Urothelium cell line (cell line): ENCODE measurements around the gene SEMA3G.

Source experiments
- DNase-seq: peaks from one replicate; pipeline ENCODE4 v3.0.0; 2011; ENCODE audit warnings: low spot score, mixed read lengths
- FAIRE-seq: peaks from 2 replicates; lab custom pipeline; 2011; peaks lifted over from hg19 to GRCh38; lab: Jason Lieb, UNC

SEMA3G gene

DNA sequence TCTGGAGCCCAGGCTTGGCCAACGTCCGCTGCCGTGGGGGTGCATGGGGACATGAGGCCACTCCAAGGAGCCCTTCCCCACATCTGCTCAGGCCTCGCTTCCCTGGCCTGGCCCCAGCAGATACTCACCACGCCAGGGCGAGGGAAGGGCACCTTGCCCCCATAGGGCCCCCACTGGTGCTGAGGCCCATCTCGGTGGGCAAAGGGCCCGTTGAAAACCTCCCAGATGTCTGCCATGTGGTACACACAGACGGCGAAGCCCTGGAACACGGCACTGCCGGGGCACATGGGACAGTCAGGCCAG lies 4.7 kb downstream of the SEMA3G start:
- FAIRE-seq: no peak
- DNase-seq: no peak

- FAIRE-seq (no peak), DNase-seq (no peak)
These were observed 5.3 kb downstream of the SEMA3G start for GRCh38 chr3:52439426-52440248.

- no peak for FAIRE-seq
- no peak for DNase-seq
These were observed 6.1 kb downstream of the SEMA3G start for GRCh38 chr3:52438579-52439425.

GRCh38 chr3:52438104-52438376 lies 6.9 kb downstream of the SEMA3G start:
- FAIRE-seq: no peak
- DNase-seq: no peak

DNA sequence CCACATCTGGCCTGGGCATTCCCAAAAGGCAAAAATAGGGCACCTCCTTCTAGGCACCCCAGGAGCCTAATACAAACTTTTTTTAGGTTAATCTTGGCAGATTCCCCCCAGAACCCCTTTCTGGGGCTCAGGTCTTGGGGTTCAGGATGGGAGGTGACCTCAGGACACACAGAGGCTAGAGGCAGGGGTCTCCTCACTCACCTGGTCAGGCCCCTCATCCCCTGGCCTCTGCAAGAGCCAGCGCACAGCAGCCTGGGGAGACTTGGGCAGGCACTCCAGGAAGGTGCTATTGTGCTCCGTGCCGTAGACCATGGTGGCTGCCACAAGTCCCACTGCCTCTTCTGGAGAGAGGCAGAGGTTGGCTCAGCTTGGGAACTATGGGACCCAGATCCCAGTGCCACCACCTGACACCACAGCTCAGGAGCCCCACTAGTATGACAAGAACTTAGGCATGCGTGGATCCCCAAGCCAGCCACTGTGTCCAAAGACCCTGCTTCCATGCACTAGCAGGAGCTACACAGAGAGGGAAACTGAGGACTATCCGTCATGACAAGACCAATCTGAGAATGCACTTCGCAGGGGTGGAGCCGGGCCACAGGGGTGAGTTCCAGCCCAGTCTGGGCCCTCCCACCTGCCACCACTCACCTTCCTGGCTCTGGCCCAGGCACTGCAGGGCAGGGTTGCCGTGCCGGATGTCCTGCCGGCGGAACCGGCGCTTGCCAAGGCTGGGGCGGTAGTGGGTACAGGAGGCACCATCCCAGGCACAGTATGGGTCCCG lies 7.4 kb downstream of the SEMA3G start:
- DNase-seq (no peak), FAIRE-seq (no peak)

GRCh38 chr3:52436500-52437149 lies 8.3 kb downstream of the SEMA3G start:
- FAIRE-seq (no peak), DNase-seq (no peak)

- no peak for DNase-seq
- no peak for FAIRE-seq
These were observed 9.4 kb downstream of the SEMA3G start for GRCh38 chr3:52435246-52436101.

DNA sequence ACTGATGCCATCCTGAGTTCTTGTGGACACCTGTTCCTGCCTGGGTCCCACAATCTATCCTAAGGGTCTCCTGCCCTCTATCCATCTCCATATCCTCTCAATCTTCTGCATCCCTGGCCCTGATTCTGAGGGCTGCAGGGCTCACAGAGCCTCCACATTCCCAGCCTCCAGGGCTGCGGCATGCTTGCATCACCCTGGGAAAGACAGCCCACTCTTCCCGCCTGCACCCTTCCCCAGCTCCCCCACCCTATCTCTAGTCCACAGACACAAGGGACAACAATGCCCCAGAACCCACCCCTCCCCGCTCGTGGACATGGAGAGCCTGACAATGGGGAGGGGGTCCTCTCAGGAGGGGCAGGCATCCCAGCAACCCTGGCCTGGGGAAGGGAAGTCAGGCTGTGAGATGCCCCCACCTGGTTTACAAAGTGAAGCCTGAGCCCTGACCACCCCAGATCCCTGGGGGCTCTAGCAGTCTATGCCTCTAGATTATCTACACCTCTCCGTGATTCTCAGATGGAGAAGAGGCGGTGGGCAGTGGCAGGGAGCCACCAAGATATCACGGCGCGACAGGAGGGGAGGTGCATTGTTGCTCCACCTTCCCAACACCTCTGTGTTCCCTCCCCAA lies 10.3 kb downstream of the SEMA3G start:
- no peak for FAIRE-seq

DNA sequence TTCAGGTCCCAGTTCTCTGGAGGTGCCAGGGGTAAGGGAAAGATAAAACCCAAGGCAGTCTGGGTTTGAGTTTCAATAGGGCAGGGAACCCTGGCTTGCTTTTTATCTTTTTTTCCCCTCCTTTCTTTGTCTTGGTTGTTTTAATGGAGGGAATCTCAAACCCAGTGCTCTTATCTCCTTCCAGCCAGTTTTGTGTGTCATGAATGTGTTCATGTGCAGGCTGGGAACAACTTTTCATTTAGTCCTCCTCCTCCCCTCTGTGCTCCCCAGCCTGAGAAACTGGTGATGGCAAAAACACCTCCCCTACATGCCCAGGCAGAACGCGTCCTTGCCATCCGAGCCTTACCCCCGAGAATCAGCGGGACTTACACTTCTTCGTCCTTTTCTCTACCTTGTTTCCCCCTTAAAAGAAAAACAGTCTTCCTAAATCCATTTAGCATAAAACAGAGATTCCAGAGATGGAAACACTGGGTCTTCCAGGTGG lies 10.9 kb downstream of the SEMA3G start:
- no peak for FAIRE-seq
- DNase-seq: no peak

More for the DNA sequence above, 10.3 kb downstream of the SEMA3G start:
- no peak for DNase-seq

DNA sequence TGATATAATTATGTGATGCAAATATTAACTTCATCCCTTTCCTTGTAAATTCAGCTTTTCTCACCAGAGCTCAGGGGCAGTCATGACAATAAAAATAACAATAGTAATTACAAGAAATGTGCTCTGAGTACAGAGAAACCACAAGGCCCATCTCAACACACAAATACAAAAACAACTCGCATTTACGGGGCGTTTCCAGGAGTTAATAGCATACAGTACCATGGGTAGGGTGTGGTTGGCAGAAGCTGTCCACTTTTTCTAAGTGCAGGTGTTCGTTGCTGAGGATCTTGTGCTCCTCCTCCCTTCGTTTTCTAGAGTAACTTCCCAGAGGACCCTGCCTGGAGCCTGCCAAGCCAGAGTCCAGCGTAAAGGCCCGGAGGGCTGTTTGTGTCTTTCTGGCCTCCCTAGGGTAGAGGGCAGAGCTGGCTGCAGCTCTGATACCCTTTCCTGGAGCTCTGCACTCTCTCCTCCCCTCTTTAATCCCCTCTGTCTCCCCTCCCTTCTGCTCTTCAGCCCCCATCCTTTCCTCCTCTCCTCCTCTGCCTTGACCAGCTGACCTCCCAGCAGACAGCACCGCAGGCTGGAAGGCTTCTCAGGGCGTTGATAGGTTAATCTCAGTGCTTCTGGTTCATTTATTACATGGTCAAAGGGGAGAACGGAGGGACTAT lies 11.4 kb downstream of the SEMA3G start:
- FAIRE-seq: no peak

DNA sequence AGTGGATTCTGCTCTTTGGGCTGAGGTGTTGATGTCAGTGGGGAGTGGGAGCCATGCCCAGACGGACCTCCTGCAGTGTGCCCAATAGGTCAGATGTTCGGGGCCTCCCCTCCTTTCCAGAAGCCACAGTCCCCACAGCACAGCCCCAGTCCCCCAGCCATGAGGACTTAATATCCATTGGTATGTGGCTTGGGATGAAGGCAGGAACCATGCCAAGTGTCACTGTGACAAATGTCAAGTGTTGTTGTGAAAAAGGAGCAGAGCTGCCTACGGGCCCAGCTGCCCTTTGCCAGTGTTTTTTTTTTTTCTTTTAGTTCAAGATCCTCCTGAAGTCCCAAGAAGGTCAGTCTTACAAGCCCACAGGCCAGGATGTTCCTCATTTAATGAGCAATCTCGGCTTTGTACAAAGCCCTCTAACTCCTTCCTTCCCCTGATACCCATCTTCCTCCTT lies 12.2 kb downstream of the SEMA3G start:
- FAIRE-seq (no peak), DNase-seq (no peak)

More for the DNA sequence above, 11.4 kb downstream of the SEMA3G start:
- no peak for DNase-seq

DNA sequence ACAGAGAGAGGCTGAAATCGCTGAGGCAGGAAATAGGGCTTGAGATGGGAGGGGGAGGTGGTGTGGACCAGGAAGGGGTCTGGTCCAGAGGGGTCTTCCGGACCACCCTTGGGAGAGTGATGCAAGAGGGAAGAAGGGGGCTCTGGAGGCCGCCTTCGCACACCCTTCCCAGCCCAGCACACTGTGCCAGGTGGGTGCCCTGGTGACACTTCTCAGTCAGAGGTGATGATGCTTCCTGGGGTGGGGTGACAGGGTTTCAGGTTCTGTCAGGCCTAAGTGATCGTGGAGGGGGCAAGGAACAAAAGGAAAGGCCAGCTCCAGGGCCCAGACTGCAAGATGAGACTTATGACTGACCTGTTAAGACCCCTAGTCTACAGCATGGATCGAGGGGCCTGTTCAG lies 12.7 kb downstream of the SEMA3G start:
- no peak for FAIRE-seq

GRCh38 chr3:52431459-52432223 lies 13.3 kb downstream of the SEMA3G start:
- FAIRE-seq: no peak
- no peak for DNase-seq

More for the DNA sequence above, 12.7 kb downstream of the SEMA3G start:
- DNase-seq: no peak

DNA sequence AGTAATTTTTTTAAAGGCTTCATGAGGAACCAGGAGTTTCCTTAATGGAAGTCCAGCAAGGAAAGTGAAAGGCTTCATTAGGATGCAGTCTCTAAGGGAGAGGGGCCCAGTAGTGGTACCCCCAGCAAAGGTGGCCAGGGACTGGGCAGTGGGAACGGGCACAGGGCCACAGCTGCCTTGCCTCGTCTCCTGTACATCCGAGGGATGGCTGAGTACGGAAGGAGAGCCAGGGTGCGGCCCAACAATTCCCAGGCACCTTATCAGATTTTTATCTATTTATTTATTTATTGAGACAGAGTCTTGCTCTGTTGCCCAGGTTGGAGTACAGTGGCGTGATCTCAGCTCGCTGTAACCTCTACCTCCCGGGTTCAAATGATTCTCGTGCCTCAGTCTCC lies 14.5 kb downstream of the SEMA3G start:
- FAIRE-seq (no peak), DNase-seq (no peak)

DNA sequence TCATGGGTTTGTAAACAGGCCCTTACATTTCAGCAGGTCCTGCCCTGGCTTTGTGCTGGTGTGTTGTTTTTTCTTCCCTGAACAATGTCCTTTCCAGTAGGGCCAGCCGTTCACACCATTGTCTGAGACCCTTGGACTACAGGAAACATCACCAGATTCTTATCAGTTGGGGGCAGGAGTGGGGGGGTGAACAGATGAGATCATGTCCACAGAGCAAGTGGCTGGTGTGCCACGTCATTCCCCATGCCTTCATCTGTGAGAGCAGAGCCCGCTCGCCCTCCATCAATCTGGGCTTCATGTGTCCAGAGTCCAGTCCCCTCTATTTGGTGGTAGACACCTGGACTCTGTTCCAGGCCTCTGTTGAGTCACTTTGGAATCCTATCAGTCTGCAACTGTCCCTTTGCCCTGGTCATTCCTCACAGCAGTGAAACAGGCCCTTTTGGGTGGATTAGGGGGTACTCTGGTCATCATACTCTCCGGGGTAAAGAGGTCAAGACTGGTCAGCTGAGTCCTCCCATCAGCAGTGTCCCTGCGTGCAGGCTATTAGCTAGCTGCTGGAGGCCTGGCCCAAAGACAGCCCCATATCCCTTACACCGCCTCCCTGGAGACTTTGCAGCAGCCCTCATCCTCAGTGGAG lies 15.0 kb downstream of the SEMA3G start:
- FAIRE-seq: no peak
- DNase-seq: no peak

DNA sequence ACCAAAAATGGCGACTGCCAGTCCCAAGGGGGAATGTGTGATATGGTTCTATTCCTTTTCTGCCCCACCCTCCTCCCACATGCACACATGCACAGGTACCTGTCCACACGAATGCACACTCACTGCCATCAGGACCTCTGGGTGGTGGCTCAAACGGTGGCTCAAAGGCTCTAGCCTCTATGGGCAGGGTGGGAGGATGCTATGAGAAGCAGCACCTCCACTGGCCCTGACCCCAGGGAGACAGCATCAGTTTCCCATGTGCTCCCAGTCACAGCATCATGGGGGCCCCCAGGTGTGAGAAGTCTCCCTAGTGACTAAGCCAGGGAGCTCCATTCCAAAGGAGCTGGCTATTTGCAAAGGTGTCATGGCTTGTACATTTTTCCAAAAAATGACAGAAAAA lies 15.9 kb downstream of the SEMA3G start:
- DNase-seq (no peak), FAIRE-seq (no peak)

GRCh38 chr3:52428151-52429005 lies 16.5 kb downstream of the SEMA3G start:
- no peak for FAIRE-seq

More at GRCh38 chr3:52428151-52429005, 16.5 kb downstream of the SEMA3G start:
- peak; percentile 61 for DNase-seq
